Measurements from ENCODE around the gene RETSAT.

RETSAT gene

GRCh38 chr2:85303780-85304531 lies 50.4 kb downstream of the RETSAT start:
- DNase-seq = no peak

GRCh38 chr2:85302121-85302520 lies 52.2 kb downstream of the RETSAT start:
- DNase-seq = no peak
